ENCODE measurements around the gene TTPAL.
"Not testable (repeated sequence)": the region's sequence is repeated elsewhere in the genome, so short reads cannot be mapped to it uniquely, and the experiment has no call there.

TTPAL gene

GRCh38 chr20:44468044-44468782 is 7.5 kb upstream of the TTPAL start:
- no peak for DNase-seq

DNA sequence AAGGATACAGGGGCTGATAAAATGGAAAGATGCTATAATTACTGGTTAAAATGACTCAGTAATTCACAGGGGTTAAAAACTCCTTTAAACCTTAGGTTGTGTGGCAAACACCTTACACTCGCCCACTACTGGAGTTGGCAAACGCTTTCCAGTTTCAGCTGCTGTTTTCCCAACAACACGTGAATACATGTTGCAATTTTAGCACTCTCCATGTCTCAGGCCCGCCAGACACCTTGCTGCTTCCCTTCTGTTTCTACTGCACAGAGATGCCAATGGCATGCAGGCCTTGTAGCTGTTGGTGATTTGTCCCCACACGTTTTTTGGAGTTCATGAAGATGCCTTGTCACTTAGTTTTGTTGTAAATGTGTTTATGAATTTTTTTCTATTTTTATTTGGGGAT is 5.3 kb upstream of the TTPAL start:
- DNase-seq, result no peak

- DNase-seq, result peak in 1 of 2 donors; percentile 32
These were observed 4.2 kb upstream of the TTPAL start for GRCh38 chr20:44471481-44471882.

- DNase-seq, result not testable (repeated sequence)
These were observed 3.4 kb upstream of the TTPAL start for GRCh38 chr20:44472283-44472682.

GRCh38 chr20:44475372-44475693 is 341 bp upstream of the TTPAL start:
- no peak for DNase-seq

- no peak for DNase-seq
These were observed 1.5 kb downstream of the TTPAL start for GRCh38 chr20:44477151-44477550.

- no peak for DNase-seq
These were observed 2.5 kb downstream of the TTPAL start for GRCh38 chr20:44478206-44478605.

DNA sequence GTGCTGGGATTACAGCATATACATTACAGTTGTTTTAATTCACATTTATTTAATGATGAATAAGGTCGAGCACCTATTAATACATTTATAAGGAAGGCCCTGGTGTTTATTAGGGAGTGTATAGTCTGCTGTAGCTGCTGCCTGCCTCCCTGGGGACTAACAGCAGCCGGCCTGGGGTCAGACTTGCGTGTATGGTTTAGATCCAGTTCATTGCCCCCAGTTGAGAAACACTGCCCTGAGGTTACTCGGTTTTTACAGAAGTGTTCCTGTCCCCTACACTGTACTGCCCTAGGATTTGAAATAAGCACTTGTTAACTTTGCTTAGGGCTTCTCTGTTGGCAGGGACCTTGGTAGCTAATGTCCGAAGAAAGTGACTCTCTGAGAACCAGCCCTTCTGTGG is 4.0 kb downstream of the TTPAL start:
- DNase-seq, result no peak

DNA sequence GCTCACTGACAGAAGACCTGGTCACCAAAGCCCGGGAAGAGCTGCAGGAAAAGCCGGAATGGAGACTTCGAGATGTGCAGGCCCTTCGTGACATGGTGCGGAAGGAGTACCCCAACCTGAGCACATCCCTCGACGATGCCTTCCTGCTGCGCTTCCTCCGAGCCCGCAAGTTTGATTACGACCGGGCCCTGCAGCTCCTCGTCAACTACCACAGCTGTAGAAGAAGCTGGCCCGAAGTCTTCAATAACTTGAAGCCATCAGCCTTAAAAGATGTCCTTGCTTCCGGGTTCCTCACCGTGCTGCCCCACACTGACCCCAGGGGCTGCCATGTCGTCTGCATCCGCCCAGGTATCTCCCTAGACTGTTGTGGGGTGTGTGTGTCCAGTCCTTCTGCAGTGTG is 4.4 kb downstream of the TTPAL start:
- DNase-seq, result no peak

GRCh38 chr20:44481719-44482416 is 6.2 kb downstream of the TTPAL start:
- no peak for DNase-seq

DNA sequence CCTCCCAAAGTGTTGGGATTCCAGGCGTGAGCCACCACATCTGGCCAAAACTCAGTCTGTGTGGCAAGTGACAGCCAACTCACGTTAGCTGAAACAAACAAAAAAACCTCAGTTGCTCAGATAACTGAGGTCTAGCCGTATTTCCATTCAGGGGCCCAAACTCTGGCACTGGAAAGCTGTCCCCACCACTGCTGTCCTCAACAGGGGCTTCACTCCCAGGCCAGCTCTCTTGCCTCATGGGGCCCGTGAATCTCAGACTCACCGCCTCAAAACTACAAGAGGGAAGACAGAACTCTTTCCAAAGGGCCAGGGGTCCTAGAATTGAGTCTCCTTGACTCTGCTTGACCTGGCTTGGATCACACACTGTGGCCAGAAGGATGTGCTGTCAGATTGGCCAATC is 7.4 kb downstream of the TTPAL start:
- DNase-seq, result no peak

- no peak for DNase-seq
These were observed 9.6 kb downstream of the TTPAL start for GRCh38 chr20:44485078-44485829.

GRCh38 chr20:44485830-44486198 is 10.1 kb downstream of the TTPAL start:
- DNase-seq, result no peak

GRCh38 chr20:44488551-44488950 is 12.9 kb downstream of the TTPAL start:
- DNase-seq, result no peak

GRCh38 chr20:44489223-44489622 is 13.5 kb downstream of the TTPAL start:
- no peak for DNase-seq

- no peak for DNase-seq
These were observed 14.3 kb downstream of the TTPAL start for GRCh38 chr20:44489931-44490330.

GRCh38 chr20:44491635-44492395 is 16.1 kb downstream of the TTPAL start:
- DNase-seq, result no peak

DNA sequence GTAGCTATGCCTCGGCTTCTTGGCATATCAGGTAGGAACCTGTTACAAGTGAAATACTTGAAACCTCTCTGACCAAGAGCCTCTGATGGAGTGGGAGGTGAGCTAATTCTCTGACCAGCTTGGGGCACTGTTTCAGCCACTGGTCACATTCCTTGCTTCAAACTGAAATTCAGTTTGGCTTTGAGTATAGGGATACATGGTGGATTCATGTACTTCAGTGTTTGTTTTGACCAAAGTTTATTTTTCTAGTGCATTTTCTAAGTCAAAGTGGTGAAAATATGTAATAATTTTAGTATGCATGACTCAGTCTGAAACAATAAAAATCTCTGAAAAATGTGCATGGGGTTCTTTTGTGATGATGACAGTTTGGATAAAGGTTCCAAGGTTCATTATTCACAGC is 18.6 kb downstream of the TTPAL start:
- no peak for DNase-seq

- DNase-seq, result no peak
These were observed 19.0 kb downstream of the TTPAL start for GRCh38 chr20:44494681-44495080.

DNA sequence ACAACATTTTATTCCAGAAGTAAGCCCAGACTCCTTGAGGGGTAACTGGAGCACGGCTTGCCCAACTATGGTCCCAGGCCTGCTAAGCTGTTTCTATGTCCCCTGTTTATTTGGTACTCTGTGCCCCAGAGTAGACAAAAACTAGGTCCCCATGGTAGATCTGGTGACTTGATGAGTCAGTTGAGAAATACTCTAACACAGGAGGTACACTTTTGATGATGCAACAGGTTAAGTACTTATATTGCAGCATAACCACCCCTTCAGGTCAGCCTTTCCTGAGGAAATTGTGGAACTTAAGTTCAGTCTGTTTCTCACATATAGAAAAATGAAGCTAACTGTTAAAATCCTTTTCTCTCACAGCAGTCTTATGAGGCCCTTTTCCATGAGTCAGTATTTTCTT is 19.6 kb downstream of the TTPAL start:
- DNase-seq, result no peak

- no peak for DNase-seq
These were observed 20.3 kb downstream of the TTPAL start for GRCh38 chr20:44495802-44496481.

- no peak for DNase-seq
These were observed 21.3 kb downstream of the TTPAL start for GRCh38 chr20:44496976-44497375.

DNA sequence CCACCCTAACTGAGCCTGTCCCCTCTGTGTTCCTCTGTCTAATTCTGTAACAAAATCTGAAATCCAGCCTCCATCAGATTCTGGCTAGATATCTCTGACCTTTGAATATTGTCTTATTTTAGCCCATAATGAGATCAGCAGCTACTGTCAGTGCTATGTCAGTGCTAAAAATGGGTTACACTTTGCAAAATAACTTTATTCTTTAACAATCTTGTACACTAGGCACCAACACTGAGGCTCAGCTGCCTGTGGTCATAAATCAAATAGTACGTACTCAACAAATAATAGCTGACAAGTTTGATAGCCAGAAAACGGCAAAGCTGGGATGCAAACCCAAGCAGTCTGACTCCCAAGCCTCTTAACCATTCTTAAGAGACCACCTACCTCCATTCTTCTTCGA is 22.1 kb downstream of the TTPAL start:
- DNase-seq, result no peak

Measured in hippocampal formation (tissue), 2 donors.